ENCODE results near the gene KL.

- TF ChIP-seq, protein P1, sequence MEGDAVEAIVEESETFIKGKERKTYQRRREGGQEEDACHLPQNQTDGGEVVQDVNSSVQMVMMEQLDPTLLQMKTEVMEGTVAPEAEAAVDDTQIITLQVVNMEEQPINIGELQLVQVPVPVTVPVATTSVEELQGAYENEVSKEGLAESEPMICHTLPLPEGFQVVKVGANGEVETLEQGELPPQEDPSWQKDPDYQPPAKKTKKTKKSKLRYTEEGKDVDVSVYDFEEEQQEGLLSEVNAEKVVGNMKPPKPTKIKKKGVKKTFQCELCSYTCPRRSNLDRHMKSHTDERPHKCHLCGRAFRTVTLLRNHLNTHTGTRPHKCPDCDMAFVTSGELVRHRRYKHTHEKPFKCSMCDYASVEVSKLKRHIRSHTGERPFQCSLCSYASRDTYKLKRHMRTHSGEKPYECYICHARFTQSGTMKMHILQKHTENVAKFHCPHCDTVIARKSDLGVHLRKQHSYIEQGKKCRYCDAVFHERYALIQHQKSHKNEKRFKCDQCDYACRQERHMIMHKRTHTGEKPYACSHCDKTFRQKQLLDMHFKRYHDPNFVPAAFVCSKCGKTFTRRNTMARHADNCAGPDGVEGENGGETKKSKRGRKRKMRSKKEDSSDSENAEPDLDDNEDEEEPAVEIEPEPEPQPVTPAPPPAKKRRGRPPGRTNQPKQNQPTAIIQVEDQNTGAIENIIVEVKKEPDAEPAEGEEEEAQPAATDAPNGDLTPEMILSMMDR (IDR thresholded peaks at IDR 0.05; ENCODE audit: borderline replicate concordance, extremely low read depth, low read length, poor library complexity, severe bottlenecking): no peak
- no peak for TF ChIP-seq EZH2 (IDR thresholded peaks at IDR 0.05; ENCODE audit: borderline replicate concordance, low read depth, low read length, severe bottlenecking)
Observed at GRCh38 chr13:33004511-33004910, 11.7 kb upstream of the KL start.
